ENCODE results near the gene RPA3.

The RPA3 gene

GRCh38 chr7:7652798-7653540 lies 65.4 kb downstream of the RPA3 start:
- no peak for DNase-seq

DNA sequence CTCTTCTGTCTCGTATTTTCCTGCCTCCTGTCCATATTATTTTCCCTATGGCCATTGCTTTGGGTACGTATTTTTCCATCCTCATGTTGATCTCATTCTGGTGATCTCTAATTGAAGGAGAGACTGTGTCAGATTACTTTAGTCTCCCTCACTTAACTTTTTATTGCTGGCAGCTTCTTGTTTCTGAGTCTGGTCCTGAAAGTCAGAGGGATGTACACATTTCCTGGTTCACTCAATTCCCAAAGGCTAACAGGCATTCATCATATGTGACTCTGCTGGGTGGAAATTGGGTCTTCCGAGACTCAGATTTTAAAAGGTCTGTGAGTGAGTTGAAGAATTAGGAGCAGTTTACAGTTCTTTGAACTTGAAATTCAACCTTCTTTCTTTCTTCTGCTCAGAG lies 66.9 kb downstream of the RPA3 start:
- DNase-seq = no peak

- DNase-seq = no peak
Observed at GRCh38 chr7:7650682-7651206, 67.7 kb downstream of the RPA3 start.

DNA sequence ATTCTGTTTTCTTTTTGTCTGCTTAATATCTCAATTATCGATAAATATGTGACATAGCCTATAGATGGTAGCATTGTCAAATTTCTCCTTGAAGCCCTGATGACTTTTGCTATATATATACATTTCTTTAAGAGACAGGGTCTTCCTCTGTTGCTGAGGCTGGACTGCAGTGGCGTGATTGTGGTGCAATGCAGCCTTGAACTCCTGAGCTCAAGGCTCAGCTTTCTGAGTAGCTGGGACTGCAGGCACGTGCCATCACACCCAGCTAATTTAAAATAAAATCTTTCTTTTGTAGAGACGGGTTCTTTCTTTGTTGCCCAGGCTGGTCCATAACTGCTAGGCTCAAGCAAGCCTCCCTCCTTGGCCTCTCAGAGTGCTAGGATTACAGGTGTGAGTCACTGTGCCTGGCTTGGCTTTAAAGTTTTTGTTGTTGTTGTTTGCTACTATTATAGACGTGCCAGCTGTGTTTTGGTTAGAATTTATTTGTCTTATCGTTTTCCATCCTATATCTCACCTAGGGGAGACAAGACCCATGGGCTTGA lies 70.8 kb downstream of the RPA3 start:
- DNase-seq = no peak

- no peak for DNase-seq
Observed at GRCh38 chr7:7642081-7642480, 76.3 kb downstream of the RPA3 start.

DNA sequence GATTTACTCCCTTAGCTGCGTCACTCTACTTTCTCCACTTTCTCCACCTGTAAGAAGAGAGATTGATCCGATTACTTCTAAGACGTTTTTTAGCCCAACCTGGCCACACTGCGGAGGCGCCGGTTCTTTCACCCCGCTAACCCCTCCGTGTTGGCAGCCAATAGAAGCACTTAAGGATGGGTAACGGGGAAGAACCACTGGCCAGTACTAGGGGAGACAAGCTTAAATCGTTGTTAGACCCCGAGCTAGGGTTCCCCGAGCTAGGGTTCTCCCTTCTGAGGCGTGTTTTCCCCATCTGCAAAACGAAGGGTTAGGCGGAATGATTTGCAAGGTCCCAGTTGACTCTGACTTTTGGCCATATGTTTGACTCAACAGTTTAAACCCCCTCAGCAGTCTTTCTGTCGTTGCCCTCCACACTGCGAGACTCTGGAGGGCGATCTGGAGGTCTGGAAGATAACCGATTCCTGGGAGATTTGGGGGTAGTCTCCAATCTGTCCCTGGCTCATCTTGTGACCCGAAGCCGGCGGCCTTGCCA lies 77.2 kb downstream of the RPA3 start:
- DNase-seq = no peak

GRCh38 chr7:7640221-7641128 lies 77.9 kb downstream of the RPA3 start, which contains the start of gene UMAD1:
TSS of gene UMAD1 (plus strand) at chr7:7640752. CDS start at chr7:7673372, 32,620 bp downstream.
- peak; percentile 97 for DNase-seq

- peak; percentile 51 for DNase-seq
Observed at GRCh38 chr7:7639847-7640220, 78.6 kb downstream of the RPA3 start.

- DNase-seq = no peak
Observed at GRCh38 chr7:7639421-7639820, 79.0 kb downstream of the RPA3 start.

DNA sequence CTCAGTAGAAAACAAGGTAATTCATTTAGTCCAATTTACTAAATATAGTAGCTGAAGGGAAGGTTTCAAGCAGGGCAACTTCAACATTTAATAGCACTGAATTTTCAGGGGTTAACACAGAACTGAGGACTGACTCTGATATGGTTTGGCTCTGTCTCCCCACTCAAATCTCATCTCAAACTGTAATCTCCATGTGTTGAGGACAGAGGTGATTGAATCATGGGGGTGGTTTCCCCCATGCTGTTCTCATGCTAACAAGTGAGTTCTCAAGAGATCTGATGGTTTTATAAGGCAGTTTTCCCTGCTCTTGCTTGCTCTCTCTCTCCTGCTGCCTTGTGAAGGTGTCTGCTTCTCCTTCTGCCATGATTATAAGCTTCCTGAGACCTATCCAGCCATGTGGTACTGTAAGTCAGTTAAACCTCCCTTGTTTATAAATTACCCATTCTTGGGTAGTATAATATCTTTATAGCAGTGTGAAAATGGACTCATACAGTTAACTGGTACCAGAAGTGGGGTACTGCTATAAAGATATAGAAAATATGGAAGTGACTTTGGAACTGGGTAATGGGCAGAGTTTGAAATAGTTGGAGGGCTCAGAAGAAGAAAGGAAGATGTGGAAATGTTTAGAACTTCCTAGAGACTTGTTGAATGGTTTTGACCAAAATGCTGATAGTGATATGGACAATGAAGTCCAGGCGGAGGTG lies 87.6 kb downstream of the RPA3 start:
- DNase-seq = no peak

DNA sequence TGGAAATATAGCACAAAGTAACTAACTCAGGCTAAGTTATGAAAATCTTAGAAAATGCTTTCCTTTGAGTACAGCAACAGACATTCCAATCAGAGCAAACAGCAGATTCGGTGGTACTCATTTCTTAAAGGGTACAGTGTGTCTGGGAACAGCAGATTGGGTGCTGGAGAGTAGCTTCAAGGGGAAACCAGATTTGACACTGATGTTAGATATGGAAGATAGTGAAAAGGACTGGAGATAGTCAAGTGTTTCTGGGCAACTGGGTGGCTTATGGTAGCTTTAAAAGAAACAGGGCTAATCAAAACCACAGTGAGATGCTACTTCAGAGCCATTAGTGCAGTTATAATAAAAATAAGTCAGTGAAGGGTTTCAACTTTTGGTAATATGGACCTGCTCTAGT lies 89.9 kb downstream of the RPA3 start:
- no peak for DNase-seq

- no peak for DNase-seq
Observed at GRCh38 chr7:7620644-7621210, 97.7 kb downstream of the RPA3 start.

DNA sequence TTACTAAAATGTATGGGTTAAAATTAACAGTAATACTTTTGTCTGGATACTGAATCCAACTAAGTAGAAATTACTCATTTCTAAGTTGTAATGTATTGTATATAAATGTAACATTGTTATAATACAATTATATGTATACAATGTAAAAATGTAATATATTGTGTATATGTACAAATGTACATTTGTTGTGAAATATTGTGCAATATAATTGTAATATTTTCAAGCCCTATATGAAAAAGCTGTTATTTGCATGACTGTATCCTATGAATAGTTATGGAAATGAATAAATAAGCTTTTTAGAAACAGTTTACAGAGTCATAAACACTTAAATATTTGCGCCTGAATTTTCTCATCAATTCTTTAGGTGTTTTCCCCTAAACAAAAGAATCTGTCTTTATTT lies 98.2 kb downstream of the RPA3 start:
- DNase-seq = no peak

DNA sequence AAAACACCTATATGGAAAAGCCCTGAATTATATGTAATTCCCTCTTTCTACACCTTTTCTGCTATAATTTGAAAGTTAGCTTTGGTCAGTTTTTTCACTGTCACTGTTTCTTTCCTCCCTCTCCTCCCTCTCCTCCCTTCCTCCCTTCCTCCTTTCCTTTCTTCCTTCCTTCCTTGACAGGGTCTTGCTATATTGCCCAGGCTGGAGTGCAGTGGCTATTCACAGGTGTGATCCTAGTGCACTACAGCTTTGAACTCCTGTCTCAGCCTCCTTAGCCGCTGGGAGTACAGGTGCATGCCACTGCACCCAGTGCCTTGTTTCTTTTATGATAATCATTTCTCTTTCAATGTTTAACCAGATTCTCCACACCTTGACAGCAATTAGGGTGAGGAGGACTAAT lies 100.0 kb downstream of the RPA3 start:
- no peak for DNase-seq

DNA sequence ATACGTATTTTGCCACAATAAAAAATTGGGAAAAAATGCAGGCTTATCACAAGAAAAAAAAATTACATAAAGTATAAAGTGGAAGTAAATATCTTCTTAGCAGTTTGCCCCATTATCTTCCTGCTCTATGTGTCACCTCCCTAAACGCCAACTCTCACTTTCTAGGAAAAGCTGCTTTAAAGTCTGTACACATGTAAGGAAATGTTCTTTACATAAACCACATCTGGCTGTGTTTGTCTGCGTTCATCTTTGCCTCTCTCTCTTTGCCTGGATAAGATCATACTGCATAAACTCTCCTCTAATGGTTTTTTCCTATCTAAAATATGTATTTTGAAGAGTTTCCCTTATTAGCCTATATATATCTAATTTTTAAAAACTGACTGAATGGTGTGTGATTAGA lies 100.9 kb downstream of the RPA3 start:
- DNase-seq = no peak

- DNase-seq = no peak
Observed at GRCh38 chr7:7614018-7614741, 104.2 kb downstream of the RPA3 start.

DNA sequence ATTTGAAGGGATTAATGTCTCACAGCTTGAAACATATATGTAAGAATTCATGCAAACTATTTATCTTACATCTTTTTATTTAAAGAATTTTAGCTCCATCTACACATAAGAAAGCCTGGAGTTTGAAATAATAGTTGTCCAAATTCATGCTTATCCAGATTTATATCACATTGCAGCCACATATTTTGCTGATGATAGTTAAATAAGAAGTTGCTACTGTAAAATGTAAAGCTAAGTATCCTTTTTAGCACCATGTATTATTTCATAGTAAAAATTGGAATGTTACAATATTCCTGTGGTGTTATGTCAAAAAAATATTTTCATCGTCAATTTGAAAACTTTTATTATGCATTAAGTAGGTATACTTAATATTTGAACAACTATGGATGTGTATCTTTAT lies 105.2 kb downstream of the RPA3 start:
- DNase-seq = no peak

DNA sequence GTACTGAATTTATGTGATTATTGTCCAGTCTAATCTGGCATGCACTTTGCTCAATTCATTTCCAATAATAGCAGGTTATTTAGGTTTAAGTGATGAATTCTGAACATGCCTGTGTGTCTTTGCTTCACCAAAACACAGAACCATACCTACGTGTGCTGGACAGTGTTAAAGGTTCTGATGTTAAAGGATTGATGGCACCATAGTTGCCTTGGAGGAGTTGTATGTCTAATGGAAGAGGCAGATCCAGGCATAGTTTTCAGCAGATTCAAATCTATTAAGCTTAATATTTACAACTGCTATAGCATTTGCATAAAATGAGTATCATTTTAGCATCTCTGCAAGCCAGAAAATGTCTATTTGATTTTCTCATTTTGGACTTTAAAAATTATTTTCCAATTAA lies 105.9 kb downstream of the RPA3 start:
- DNase-seq = no peak

DNA sequence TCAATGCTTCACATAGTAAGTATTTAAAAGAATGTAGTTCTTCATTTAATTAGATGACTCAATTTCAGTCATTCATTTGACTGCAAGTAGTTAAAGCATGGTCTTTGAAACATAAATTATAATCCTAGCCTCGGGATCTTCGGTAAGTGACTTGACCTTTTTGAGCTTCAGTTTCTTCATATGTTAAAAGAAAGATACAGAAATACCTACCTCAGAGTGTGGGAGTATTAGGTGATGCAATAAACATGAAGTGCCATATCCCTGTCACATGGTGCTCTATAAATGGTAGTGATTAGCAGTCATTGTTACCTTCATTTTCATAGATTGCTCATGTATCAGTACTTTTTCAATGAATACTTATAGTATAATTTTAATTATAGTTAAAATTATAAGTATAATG lies 109.1 kb downstream of the RPA3 start:
- DNase-seq = no peak

GRCh38 chr7:7607010-7607409 lies 111.4 kb downstream of the RPA3 start:
- DNase-seq = no peak

GRCh38 chr7:7596176-7596575 lies 122.2 kb downstream of the RPA3 start:
- DNase-seq = no peak

DNA sequence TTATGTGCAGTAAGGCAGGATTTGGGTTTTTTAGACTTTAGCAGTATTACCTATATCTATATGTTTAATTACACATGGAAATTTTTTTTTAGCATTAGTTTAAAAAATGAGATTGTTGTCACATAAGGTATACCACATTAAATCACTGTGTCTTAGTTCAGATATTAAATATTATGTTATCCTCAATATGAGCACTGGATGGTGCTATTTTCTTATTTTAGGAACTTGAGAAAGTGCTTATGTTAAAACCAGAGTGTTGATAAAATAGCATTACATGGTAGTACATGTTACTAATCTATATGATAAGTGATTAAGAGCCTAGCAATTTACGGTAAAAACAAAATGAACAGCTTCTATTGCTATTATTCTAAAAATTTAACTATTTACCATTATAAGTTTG lies 123.0 kb downstream of the RPA3 start:
- DNase-seq = no peak
